ENCODE measurements around the gene VEZF1.

GRCh38 chr17:57939797-57940196 is 48.3 kb downstream of the VEZF1 start:
- TF ChIP-seq, protein P1, sequence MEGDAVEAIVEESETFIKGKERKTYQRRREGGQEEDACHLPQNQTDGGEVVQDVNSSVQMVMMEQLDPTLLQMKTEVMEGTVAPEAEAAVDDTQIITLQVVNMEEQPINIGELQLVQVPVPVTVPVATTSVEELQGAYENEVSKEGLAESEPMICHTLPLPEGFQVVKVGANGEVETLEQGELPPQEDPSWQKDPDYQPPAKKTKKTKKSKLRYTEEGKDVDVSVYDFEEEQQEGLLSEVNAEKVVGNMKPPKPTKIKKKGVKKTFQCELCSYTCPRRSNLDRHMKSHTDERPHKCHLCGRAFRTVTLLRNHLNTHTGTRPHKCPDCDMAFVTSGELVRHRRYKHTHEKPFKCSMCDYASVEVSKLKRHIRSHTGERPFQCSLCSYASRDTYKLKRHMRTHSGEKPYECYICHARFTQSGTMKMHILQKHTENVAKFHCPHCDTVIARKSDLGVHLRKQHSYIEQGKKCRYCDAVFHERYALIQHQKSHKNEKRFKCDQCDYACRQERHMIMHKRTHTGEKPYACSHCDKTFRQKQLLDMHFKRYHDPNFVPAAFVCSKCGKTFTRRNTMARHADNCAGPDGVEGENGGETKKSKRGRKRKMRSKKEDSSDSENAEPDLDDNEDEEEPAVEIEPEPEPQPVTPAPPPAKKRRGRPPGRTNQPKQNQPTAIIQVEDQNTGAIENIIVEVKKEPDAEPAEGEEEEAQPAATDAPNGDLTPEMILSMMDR (IDR thresholded peaks at IDR 0.05; ENCODE audit: borderline replicate concordance, extremely low read depth, low read length, poor library complexity, severe bottlenecking), result no peak
- no peak for TF ChIP-seq EZH2 (IDR thresholded peaks at IDR 0.05; ENCODE audit: borderline replicate concordance, low read depth, low read length, severe bottlenecking)
